Heart left ventricle (tissue), 16 donors: ENCODE results near the gene NCOR1. TPM values are rescaled to one million over a fixed set of nuclear protein-coding genes. Genes with fewer than 3 reads are reported as not detected.

ENCODE experiments used
- ATAC-seq, 4 donors: fragments of 200-7000 bp; cut with Tn5 transposase; one replicate each; pipeline ENCODE4 v1.9.1; 2020 to 2022; ENCODE audit warnings: moderate library complexity in 4 of 4, mild to moderate bottlenecking in 3 of 4, moderate number of reproducible peaks in 1 of 4
- DNase-seq, 5 donors: peaks; one replicate each; pipeline ENCODE4 v3.0.0-alpha.2; 2020
- H3K27ac ChIP-seq, 12 donors: fragments of 200-600 bp; sonication (generic) in 4 of 12; one replicate each; pipeline versions ENCODE4 v1.5.0 to v1.8.0; 2016 to 2022; ENCODE audit warnings: mild to moderate bottlenecking in 2 of 12
- H3K27me3 ChIP-seq, 9 donors: fragments of 200-600 bp; sonication (generic) in 2 of 9; one replicate each; pipeline versions ENCODE4 v1.5.1 to v1.8.0; 2016 to 2022; ENCODE audit warnings: mild to moderate bottlenecking in 3 of 9
- H3K36me3 ChIP-seq, 9 donors: fragments of 200-600 bp; sonication (generic) in 2 of 9; one replicate each; pipeline versions ENCODE4 v1.5.0 to v1.8.0; 2018 to 2022; ENCODE audit warnings: mild to moderate bottlenecking in 2 of 9
- H3K4me1 ChIP-seq, 12 donors: fragments of 200-600 bp; sonication (generic) in 4 of 12; one replicate each; pipeline versions ENCODE4 v1.5.0 to v1.8.0; 2016 to 2022; ENCODE audit warnings: mild to moderate bottlenecking in 3 of 12
- H3K4me3 ChIP-seq, 12 donors: fragments of 200-600 bp; sonication (generic) in 4 of 12; one replicate each; pipeline versions ENCODE4 v1.5.0 to v1.8.0; 2017 to 2022; ENCODE audit warnings: mild to moderate bottlenecking in 9 of 12, moderate library complexity in 4 of 12
- H3K9me3 ChIP-seq, 12 donors: fragments of 200-600 bp; sonication (generic) in 4 of 12; one replicate each; pipeline versions ENCODE4 v1.5.0 to v1.8.0; 2016 to 2022; ENCODE audit warnings: mild to moderate bottlenecking in 1 of 12
- POLR2A ChIP-seq, 2 donors: fragments of 450-650 bp; IDR thresholded peaks; one replicate each; pipeline ENCODE4 v1.6.1; 2017; ENCODE audit warnings: antibody characterized with exemption in 2 of 2, mild to moderate bottlenecking in 2 of 2, moderate library complexity in 2 of 2
- WGBS, 4 donors: extraction: QIAGEN DNeasy Blood & Tissue Kit in 2 of 4; methylation state at CpG; one replicate each; pipeline versions ENCODE4 v1.1.5 to v1.1.7; 2013 to 2018; 5-methylcytosine and 5-hydroxymethylcytosine counted together
- intact Hi-C, 10 donors: fragments of 100-400 bp; cut with DNase I; formaldehyde crosslinking; loops; one replicate each; pipeline versions ENCODE4 v1.11.1 to v1.14.2; 2022
- polyA plus RNA-seq, 2 donors: library from polyadenylated mRNA; stranded (reverse); fragments of 200-250 nt; gene quantifications; one replicate each; pipeline ENCODE4 v1.2.3, GENCODE V29; 2013
- total RNA-seq, 9 donors: library from RNA; depleted of rRNA in 2 of 9; stranded (reverse); fragments of >200 nt in 2 of 9; fragmentation: NEBNext Ultra II Directional in 3 of 9; extraction: Animal tissue kit (Norgen Biotek cat#: 25700) in 3 of 9; gene quantifications; one replicate each; pipeline versions ENCODE4 v1.1.0 to v1.2.4, GENCODE V29; 2016 to 2023
- TF ChIP-seq, protein P1 (sequence below), 12 donors: fragments of 200-600 bp; sonication (generic) in 4 of 12; IDR thresholded peaks; one replicate each; pipeline versions ENCODE4 v1.5.0 to v1.8.0; 2018 to 2022; ENCODE audit warnings: antibody characterized with exemption in 12 of 12, mild to moderate bottlenecking in 5 of 12
- donor health status: ischemic (EF 13 %, LVEDD 7.1; RV severe dilation, severe dysfunction).
- donor health status: healthy with polysubstance abuse.
- donor health status: DM: no; HTN: yes; CAD: no.
- donor health status: DM: no; HTN: no; CAD: no.
- donor health status: ischemic (EF 25% LVEDD 6.9; RV normal size, moderate dysfunction).
- donor health status: ischemic (EF 25% LVEDD 5.7; RV mildly dilated, moderate dysfunction).
- donor health status: healthy.
- donor health status: DM: yes; HTN: yes; CAD: no.
- donor health status: ischemic (EF 35%, LVEDD 5.7; RV mildly dilated, moderate dysfunction).
- donor health status: nonischemic (EF 11% LVEDD 7.7; RV severe dilation, severe dysfunction).
- donor health status: DM: yes; HTN: yes; CAD: no.
- donor health status: PGD.
- donor health status: ischemic (EF 29% LVEDD 5.4; RV normal size, mild dysfunction).
- donor health status: nonischemic (EF 23%, LVEDD 6.1; RV moderate dilation, normal function).

NCOR1 gene
- total and polyA plus RNA-seq, 11 donors, result 35.2 to 92.2 (median 74.1) TPM

DNA sequence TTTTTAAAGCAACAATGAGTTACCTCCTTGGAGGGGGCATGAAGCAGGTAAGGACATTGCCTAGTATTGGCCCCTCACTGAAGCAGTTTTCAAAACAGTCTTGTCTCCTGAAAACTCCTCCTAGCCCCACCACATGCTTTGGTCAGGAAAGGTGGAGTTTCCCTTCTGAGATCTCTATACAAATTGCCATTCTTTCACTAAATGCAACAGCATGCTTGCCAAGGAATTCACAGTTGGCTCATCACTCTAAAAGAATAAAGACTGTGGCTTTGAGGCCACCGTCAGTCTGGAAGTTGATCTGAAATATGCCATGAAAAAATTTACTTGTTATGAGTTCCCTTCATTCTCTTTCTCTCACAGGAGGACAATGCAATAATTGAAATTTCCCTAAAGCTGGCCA is 211.5 kb downstream of the NCOR1 start:
- Histone ChIP-seq H3K9me3 (peaks cover 0 to 6% (median 0%) of the 10 kb centered on the region in 12 donors), H3K4me3 (no peak overlapping the region), H3K27me3 (no peaks in the 10 kb centered on the region), H3K4me1 (peaks cover 4 to 43% (median 18%) of the 10 kb centered on the region in 12 donors), H3K27ac (peak overlapping the region; percentile 6 to 80 (median 54)), H3K36me3 (peaks cover 0 to 81% (median 74%) of the 10 kb centered on the region in 9 donors)
- TF ChIP-seq POLR2A (IDR thresholded peaks at IDR 0.05), result no peak
- TF ChIP-seq, protein P1, sequence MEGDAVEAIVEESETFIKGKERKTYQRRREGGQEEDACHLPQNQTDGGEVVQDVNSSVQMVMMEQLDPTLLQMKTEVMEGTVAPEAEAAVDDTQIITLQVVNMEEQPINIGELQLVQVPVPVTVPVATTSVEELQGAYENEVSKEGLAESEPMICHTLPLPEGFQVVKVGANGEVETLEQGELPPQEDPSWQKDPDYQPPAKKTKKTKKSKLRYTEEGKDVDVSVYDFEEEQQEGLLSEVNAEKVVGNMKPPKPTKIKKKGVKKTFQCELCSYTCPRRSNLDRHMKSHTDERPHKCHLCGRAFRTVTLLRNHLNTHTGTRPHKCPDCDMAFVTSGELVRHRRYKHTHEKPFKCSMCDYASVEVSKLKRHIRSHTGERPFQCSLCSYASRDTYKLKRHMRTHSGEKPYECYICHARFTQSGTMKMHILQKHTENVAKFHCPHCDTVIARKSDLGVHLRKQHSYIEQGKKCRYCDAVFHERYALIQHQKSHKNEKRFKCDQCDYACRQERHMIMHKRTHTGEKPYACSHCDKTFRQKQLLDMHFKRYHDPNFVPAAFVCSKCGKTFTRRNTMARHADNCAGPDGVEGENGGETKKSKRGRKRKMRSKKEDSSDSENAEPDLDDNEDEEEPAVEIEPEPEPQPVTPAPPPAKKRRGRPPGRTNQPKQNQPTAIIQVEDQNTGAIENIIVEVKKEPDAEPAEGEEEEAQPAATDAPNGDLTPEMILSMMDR (IDR thresholded peaks at IDR 0.05), result no peak
- intact Hi-C loops, result no loop called here
- peak in 1 of 4 donors; percentile 6 for ATAC-seq
- DNase-seq, result peak in 1 of 5 donors; percentile 21
- 44 to 66% (median 57%) methylated on average over 1 of the region's 1 CpG for WGBS, 4 donors

DNA sequence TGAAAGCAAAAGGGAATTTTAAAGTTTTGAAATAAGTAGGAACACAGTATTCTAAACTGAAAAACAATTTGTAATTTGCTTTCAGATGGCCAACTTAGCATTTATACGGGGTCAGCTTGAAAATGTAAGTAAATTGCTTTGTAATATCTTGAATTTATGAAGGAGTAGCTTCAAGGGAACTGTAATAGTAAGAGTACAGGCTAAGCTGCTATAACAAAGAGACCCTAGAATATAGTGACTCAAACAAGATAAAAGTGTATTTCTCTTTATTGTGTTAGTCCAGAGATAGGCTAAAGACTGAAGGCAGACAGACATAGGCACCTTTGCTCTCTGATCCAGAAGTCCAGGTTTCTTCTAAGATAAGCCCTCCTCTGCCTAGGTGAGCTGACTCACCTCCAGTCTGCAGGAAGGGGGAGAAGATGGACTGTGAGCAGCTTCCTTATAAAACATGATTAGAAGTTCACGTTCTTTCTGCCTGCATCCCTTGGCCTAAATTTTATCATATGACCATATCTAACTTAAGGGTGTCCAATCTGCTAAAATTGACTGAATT is 212.6 kb downstream of the NCOR1 start:
- ATAC-seq, result no peak
- no peak for TF ChIP-seq POLR2A (IDR thresholded peaks at IDR 0.05)
- peaks cover 0 to 70% (median 64%) of the 10 kb centered on the region in 9 donors for H3K36me3 ChIP-seq
- peaks cover 0 to 6% (median 0%) of the 10 kb centered on the region in 12 donors for H3K9me3 ChIP-seq
- intact Hi-C loops, result no loop called here
- no peak for DNase-seq
- no peak overlapping the region for H3K4me3 ChIP-seq
- H3K4me1 ChIP-seq, result peaks cover 4 to 46% (median 27%) of the 10 kb centered on the region in 12 donors
- WGBS, 4 donors, result 86 to 100% (median 95%) methylated on average over 2 of the region's 2 CpGs
- no peaks in the 10 kb centered on the region for H3K27me3 ChIP-seq
- H3K27ac ChIP-seq, result peak overlapping the region in 10 of 12 donors; percentile 6 to 68 (median 54)

DNA sequence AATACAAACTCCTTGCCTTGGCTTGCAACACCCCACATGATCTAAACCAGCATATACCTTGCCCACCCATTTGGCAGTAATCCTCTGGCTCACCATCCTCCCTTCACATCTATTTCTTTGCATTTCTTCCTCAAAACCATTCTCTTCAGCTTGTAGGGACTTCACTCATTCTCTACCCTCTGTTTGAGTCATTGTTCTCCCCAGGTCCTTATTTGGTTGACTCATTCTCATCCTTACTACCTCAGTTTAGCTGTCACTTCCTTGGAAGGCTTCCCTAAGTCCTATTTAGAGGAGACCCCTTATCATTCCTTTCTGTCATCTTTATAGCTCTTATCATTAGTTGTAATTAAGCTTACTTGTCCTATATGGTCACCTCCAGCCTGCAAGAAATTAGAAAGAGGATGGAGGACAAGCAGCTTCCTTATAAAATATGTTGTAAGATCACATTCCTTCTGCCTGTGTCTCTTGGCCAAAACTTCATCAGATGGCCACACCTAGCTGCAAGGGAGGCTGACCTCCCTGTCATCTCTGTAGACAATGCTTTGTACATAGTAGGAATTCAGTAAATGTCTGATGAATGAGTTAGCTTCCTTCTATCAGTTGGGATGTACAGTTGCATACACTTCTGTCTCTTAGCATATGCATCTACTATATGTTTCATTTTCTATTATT is 214.0 kb downstream of the NCOR1 start:
- peaks cover 0 to 6% (median 0%) of the 10 kb centered on the region in 12 donors for H3K9me3 ChIP-seq
- peak overlapping the region in 8 of 12 donors; percentile 58 to 86 (median 78) for H3K4me3 ChIP-seq
- DNase-seq (no peak), ATAC-seq (no peak)
- peaks cover 4 to 51% (median 27%) of the 10 kb centered on the region in 12 donors for H3K4me1 ChIP-seq
- H3K36me3 ChIP-seq, result peaks cover 0 to 63% (median 52%) of the 10 kb centered on the region in 9 donors
- no peaks in the 10 kb centered on the region for H3K27me3 ChIP-seq
- peak overlapping the region in 4 of 12 donors; percentile 88 to 98 (median 97) for H3K27ac ChIP-seq
- no peak for TF ChIP-seq POLR2A (IDR thresholded peaks at IDR 0.05)
- TF ChIP-seq, protein P1 (IDR thresholded peaks at IDR 0.05), result no peak
- intact Hi-C loops, result no loop called here

DNA sequence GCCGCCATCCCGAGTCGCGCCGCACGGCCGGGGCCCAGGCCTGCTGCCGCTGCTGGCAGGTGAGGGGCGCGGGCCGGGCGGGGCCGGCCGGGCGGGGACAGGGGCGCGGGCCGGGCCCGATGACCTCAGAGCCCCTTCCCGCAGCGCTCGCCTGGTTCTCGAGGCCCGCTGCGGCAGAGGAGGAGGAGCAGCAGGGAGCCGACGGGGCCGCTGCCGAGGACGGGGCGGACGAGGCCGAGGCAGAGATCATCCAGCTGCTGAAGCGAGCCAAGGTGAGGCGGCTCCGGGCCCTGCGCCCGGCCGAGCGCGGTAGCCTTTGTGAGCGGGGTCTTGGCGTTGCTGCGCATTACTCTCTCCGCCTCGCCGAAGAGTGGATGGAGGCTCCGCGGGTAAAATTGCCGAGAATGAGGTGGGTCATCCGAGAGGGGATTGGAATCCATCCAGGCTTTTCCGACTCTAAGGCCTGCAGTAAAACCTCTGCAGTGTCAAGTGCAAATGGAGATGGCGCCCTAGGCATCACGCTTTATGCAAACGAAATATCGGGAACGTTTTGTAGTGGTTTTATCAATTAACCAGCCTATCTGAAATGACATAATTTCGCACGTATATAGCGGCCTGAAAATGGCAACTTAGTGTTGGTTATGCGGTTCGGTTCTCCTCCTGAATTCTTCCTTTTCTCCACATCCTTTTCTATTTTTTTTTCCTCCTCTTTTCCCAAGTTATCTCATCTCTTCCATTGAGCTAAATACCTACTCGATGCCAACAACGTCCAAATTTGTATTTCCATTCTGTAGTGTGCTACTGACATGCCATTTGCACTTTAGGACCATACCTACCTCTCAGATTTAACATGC is 215.1 kb downstream of the NCOR1 start:
- no peaks in the 10 kb centered on the region for H3K27me3 ChIP-seq
- 1 to 3% (median 2%) methylated on average over 13 to 64 of the region's 64 CpGs for WGBS, 4 donors
- intact Hi-C loops, result loop anchor here in 8 of 10 donors (2.0 to 10.0 kb wide), 5 partner anchors 53 to 175 kb away; partner anchors contain the start of gene ADORA2B (in 4 of the 8)
- peaks cover 4 to 48% (median 29%) of the 10 kb centered on the region in 12 donors for H3K4me1 ChIP-seq
- H3K9me3 ChIP-seq, result peaks cover 0 to 6% (median 0%) of the 10 kb centered on the region in 12 donors
- TF ChIP-seq POLR2A (IDR thresholded peaks at IDR 0.05), result no peak
- TF ChIP-seq, protein P1 (IDR thresholded peaks at IDR 0.05), result peak in 1 of 12 donors; percentile 5
- DNase-seq (peak in 3 of 5 donors; percentile 39 to 51 (median 41)), ATAC-seq (peak in 1 of 4 donors; percentile 6)
- peaks cover 0 to 55% (median 42%) of the 10 kb centered on the region in 9 donors for H3K36me3 ChIP-seq
- H3K27ac ChIP-seq, result peak overlapping the region; percentile 72 to 98 (median 97)
- H3K4me3 ChIP-seq, result peak overlapping the region; percentile 54 to 92 (median 76)
